K562 (cell line): ENCODE results near the gene ASF1B. TPM values are rescaled to one million over a fixed set of nuclear protein-coding genes. Genes with fewer than 3 reads are reported as not detected.

ENCODE experiments used
- DPF2 ChIP-seq: fragments of 450-650 bp; IDR thresholded peaks from 2 replicates; pipeline ENCODE4 v1.6.1; 2016
- KLF1 ChIP-seq: fragments of 450-650 bp; IDR thresholded peaks from 2 replicates; pipeline ENCODE4 v1.6.1; 2016; ENCODE audit warnings: missing genetic modification characterization, missing compliant biosample characterization
- POLR3A ChIP-seq: IDR thresholded peaks from 2 replicates; pipeline ENCODE4 v1.6.1; 2011; ENCODE audit warnings: borderline replicate concordance, mild to moderate bottlenecking, moderate library complexity; ENCODE audit not compliant: insufficient read length, insufficient read depth; ENCODE audit errors: extremely low read depth
- SRSF9 ChIP-seq: fragments of 200-400 bp; formaldehyde crosslinking; IDR thresholded peaks from 2 replicates; pipeline ENCODE4 v1.6.1; 2017; ENCODE audit warnings: low read depth, low read length, borderline replicate concordance
- TOE1 ChIP-seq, 2 experiments: fragments of 450-650 bp in 1 of 2; sonication (generic) in 1 of 2; formaldehyde crosslinking in 1 of 2; IDR thresholded peaks; 2 replicates each; pipeline versions ENCODE4 v1.7.1 to v1.8.0; 2016 to 2022; ENCODE audit warnings: borderline replicate concordance in 2 of 2, mild to moderate bottlenecking in 2 of 2, antibody characterized with exemption in 1 of 2, inconsistent platforms in 1 of 2, low read depth in 1 of 2, missing genetic modification reagents in 1 of 2, moderate library complexity in 1 of 2
- ZBTB7A ChIP-seq: IDR thresholded peaks from 2 replicates; pipeline ENCODE4 v1.6.1; 2011; ENCODE audit warnings: low read depth, mild to moderate bottlenecking, low read length, moderate library complexity, borderline replicate concordance; ENCODE audit not compliant: control insufficient read depth
- polyA plus RNA-seq, 8 experiments: library from polyadenylated mRNA; depleted of rRNA in 4 of 8; stranded (reverse) in 5 of 8; unstranded in 3 of 8; fragments of >200 nt; fragmentation: Nextera tagmentation in 2 of 8; fragmentation: Illumina TruSeq in 1 of 8; extraction: Ambion mirVana in 2 of 8; extraction: Trizol in 1 of 8; gene quantifications; 2 replicates each; pipeline versions ENCODE4 v1.2.1 to v1.2.3, GENCODE V29; 2011 to 2014; ENCODE audit warnings: inconsistent platforms in 1 of 8, missing spikeins in 1 of 8
- total RNA-seq, 7 experiments: library from RNA; depleted of rRNA in 6 of 7; stranded (reverse); fragments of >200 nt in 6 of 7; fragmentation: Illumina TruSeq in 2 of 7; extraction: Trizol in 2 of 7; gene quantifications; 2 replicates each; pipeline versions ENCODE4 v1.2.1 to v1.2.3, GENCODE V29; 2011 to 2021; ENCODE audit warnings: low replicate concordance in 1 of 7
- TF ChIP-seq, protein P1 (sequence below): fragments of 450-650 bp; IDR thresholded peaks from 2 replicates; pipeline ENCODE4 v1.6.1; 2016; ENCODE audit warnings: low read depth
- TF ChIP-seq, protein P2 (sequence below), 3 experiments: fragments of 200-800 bp in 1 of 3; sonication (Bioruptor generic) in 1 of 3; sonication (generic) in 1 of 3; formaldehyde crosslinking in 1 of 3; IDR thresholded peaks; 2 replicates each; pipeline versions ENCODE4 v1.6.1 to v1.8.0; 2016 to 2022; ENCODE audit warnings: mild to moderate bottlenecking in 2 of 3, missing compliant biosample characterization in 2 of 3, missing genetic modification characterization in 2 of 3, missing genetic modification reagents in 1 of 3
- TF ChIP-seq, protein P3 (sequence below): fragments of 450-650 bp; formaldehyde crosslinking; conservative IDR thresholded peaks from 2 replicates; pipeline ENCODE4 v1.4.0; 2022; ENCODE audit warnings: mild to moderate bottlenecking, missing genetic modification characterization
- TF ChIP-seq, protein P4 (sequence below): sonication (generic); formaldehyde crosslinking; IDR thresholded peaks from 2 replicates; pipeline ENCODE4 v1.8.0; 2022; ENCODE audit warnings: mild to moderate bottlenecking, missing genetic modification reagents
- TF ChIP-seq, protein P5 (sequence below): fragments of 450-650 bp; formaldehyde crosslinking; IDR thresholded peaks from 2 replicates; pipeline ENCODE4 v1.4.0; 2020; ENCODE audit warnings: mild to moderate bottlenecking, moderate library complexity

The ASF1B gene
- total and polyA plus RNA-seq, 9 of the 15 experiments (the other 6 are each of a cell fraction or from before 2014, with no cell fraction given): 6.0 to 69.4 (median 53.3) TPM

DNA sequence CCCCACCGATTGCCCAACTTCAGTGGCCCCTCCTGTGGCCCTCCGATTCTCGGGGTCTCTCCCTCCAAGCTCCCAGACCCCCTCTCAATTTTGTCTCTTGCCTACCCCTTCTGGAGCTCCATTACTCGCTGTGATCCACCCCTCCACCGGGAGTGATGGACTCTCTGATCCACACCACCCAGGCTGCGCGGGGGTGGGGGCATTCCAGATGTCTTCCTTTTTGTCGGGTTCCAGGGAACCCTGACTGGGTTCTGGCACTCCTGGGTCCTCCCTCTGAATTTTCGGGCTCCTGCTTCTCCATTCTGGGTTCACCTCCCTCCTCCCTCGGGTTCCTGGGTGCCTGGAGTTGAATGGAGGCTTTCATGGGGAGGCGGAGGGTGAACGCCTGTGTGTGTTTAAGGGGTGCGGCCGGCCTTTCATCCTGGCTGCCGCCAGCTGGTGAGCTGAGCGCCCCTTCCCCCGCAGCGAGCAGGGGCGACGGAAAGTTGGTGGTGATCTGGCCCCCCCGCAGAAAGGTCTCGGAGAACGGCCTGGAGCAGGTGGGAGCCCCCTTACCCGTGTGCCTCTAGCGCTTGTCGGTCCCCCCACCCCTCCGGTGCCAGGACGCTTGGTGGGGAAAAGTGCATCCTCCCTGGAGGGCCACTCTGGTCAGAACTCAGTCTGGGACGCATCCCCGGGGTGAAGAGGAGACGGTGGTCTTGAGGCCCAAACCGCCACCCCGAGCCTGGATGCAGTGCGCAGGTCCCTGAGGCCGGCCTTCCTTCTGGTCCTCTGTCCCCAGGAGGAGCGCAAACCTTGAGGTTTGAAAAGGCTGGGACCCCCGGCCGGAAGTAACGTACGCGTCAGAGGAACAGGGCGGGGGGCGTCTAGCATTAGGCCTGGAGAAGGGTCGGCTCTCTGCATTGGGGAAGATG, 62.2 kb downstream of the ASF1B start (continued):
- TF ChIP-seq, protein P1, sequence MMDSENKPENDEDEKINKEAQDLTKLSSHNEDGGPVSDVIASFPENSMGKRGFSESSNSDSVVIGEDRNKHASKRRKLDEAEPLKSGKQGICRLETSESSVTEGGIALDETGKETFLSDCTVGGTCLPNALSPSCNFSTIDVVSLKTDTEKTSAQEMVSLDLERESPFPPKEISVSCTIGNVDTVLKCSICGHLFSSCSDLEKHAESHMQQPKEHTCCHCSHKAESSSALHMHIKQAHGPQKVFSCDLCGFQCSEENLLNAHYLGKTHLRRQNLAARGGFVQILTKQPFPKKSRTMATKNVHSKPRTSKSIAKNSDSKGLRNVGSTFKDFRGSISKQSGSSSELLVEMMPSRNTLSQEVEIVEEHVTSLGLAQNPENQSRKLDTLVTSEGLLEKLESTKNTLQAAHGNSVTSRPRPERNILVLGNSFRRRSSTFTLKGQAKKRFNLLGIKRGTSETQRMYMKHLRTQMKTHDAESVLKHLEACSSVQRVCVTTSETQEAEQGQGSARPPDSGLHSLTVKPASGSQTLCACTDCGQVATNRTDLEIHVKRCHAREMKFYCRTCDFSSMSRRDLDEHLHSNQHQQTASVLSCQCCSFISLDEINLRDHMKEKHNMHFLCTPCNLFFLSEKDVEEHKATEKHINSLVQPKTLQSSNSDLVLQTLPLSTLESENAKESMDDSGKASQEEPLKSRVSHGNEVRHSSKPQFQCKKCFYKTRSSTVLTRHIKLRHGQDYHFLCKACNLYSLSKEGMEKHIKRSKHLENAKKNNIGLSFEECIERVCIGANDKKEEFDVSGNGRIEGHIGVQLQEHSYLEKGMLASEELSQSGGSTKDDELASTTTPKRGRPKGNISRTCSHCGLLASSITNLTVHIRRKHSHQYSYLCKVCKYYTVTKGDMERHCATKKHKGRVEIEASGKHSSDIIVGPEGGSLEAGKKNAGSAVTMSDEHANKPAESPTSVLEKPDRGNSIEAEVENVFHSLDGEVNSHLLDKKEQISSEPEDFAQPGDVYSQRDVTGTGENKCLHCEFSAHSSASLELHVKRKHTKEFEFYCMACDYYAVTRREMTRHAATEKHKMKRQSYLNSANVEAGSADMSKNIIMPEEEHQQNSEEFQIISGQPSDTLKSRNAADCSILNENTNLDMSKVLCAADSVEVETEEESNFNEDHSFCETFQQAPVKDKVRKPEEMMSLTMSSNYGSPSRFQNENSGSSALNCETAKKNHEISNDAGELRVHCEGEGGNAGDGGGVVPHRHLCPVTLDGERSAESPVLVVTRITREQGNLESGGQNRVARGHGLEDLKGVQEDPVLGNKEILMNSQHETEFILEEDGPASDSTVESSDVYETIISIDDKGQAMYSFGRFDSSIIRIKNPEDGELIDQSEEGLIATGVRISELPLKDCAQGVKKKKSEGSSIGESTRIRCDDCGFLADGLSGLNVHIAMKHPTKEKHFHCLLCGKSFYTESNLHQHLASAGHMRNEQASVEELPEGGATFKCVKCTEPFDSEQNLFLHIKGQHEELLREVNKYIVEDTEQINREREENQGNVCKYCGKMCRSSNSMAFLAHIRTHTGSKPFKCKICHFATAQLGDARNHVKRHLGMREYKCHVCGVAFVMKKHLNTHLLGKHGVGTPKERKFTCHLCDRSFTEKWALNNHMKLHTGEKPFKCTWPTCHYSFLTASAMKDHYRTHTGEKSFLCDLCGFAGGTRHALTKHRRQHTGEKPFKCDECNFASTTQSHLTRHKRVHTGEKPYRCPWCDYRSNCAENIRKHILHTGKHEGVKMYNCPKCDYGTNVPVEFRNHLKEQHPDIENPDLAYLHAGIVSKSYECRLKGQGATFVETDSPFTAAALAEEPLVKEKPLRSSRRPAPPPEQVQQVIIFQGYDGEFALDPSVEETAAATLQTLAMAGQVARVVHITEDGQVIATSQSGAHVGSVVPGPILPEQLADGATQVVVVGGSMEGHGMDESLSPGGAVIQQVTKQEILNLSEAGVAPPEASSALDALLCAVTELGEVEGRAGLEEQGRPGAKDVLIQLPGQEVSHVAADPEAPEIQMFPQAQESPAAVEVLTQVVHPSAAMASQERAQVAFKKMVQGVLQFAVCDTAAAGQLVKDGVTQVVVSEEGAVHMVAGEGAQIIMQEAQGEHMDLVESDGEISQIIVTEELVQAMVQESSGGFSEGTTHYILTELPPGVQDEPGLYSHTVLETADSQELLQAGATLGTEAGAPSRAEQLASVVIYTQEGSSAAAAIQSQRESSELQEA: no peak
- TF ChIP-seq TOE1 (IDR thresholded peaks at IDR 0.05; ENCODE audit: borderline replicate concordance) (peak; percentile 7; the same call in 1 of the 2 replicates), TOE1 (CRISPR knock-in tag; IDR thresholded peaks at IDR 0.05; ENCODE audit: borderline replicate concordance, low read depth) (no peak), SRSF9 (no peak), ZBTB7A (peak; percentile 55; the same call in 1 of the 2 replicates), POLR3A (no peak), KLF1 (tag) (peak; percentile 90), DPF2 (no peak)
- TF ChIP-seq, protein P2, sequence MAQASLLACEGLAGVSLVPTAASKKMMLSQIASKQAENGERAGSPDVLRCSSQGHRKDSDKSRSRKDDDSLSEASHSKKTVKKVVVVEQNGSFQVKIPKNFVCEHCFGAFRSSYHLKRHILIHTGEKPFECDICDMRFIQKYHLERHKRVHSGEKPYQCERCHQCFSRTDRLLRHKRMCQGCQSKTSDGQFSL (CRISPR knock-in tag; IDR thresholded peaks at IDR 0.05): peak; percentile 73; the same call in 1 of the 2 replicates
- TF ChIP-seq, protein P2 (tag; IDR thresholded peaks at IDR 0.05): no peak
- TF ChIP-seq, protein P3, sequence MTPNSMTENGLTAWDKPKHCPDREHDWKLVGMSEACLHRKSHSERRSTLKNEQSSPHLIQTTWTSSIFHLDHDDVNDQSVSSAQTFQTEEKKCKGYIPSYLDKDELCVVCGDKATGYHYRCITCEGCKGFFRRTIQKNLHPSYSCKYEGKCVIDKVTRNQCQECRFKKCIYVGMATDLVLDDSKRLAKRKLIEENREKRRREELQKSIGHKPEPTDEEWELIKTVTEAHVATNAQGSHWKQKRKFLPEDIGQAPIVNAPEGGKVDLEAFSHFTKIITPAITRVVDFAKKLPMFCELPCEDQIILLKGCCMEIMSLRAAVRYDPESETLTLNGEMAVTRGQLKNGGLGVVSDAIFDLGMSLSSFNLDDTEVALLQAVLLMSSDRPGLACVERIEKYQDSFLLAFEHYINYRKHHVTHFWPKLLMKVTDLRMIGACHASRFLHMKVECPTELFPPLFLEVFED (CRISPR knock-in tag): no peak
- TF ChIP-seq, protein P4, sequence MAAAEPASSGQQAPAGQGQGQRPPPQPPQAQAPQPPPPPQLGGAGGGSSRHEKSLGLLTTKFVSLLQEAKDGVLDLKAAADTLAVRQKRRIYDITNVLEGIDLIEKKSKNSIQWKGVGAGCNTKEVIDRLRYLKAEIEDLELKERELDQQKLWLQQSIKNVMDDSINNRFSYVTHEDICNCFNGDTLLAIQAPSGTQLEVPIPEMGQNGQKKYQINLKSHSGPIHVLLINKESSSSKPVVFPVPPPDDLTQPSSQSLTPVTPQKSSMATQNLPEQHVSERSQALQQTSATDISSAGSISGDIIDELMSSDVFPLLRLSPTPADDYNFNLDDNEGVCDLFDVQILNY (CRISPR knock-in tag): no peak
- TF ChIP-seq, protein P5, sequence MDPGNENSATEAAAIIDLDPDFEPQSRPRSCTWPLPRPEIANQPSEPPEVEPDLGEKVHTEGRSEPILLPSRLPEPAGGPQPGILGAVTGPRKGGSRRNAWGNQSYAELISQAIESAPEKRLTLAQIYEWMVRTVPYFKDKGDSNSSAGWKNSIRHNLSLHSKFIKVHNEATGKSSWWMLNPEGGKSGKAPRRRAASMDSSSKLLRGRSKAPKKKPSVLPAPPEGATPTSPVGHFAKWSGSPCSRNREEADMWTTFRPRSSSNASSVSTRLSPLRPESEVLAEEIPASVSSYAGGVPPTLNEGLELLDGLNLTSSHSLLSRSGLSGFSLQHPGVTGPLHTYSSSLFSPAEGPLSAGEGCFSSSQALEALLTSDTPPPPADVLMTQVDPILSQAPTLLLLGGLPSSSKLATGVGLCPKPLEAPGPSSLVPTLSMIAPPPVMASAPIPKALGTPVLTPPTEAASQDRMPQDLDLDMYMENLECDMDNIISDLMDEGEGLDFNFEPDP (CRISPR knock-in tag): no peak
